ENCODE measurements around the gene DET1.

DNA sequence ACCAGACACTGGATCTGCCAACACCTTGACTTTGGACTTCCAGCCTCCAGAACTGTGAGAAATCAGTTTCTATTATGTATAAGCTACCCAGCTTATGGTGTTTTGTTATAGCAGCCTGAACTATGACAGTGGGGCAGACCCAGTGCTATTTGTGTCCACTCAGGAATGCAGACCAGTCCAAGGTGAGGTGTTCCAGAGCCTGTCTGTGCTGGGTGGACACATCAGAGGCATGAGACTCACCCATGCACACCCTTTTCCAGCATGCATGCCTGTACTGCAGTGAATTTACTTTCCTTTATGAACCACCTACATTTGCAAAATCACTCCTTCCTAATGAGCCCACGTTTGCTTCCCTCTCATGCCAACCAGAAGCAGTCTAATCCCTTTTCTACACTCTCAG is 27.6 kb upstream of the DET1 start:
- TF ChIP-seq CTCF (IDR thresholded peaks at IDR 0.05; ENCODE audit: low read length) = no peak
- no peak for TF ChIP-seq EZH2 (optimal IDR thresholded peaks at IDR 0.05; ENCODE audit: low read depth, low read length)

Measured in MM.1S (cell line).